ENCODE results near the gene SCRN2. TPM values are rescaled to one million over a fixed set of nuclear protein-coding genes. Genes with fewer than 3 reads are reported as not detected.

SCRN2 gene
- total and polyA plus RNA-seq, 2 of the 8 experiments (the other 6 are each of a cell fraction or from before 2014, with no cell fraction given) = 24.4 to 42.3 TPM

- TF ChIP-seq HDAC2 (IDR thresholded peaks at IDR 0.05; ENCODE audit: borderline replicate concordance in 1 of 2, low read depth in 2 of 2, low read length in 2 of 2) (no peak), HDAC6 (IDR thresholded peaks at IDR 0.05; ENCODE audit: low read depth, low read length) (no peak), ATF2 (IDR thresholded peaks at IDR 0.05; ENCODE audit: low read length) (no peak)
Measured at GRCh38 chr17:47830396-47831002, 10.6 kb downstream of the SCRN2 start (continued).

Data from H1 (cell line).